GM19239 (cell line): ENCODE results near the gene CDIP1.
A peak's percentile ranks its signal among the peaks of the same experiment; 100 is the strongest.

ENCODE experiments used
- DNase-seq: peaks from one replicate; pipeline ENCODE4 v3.0.0; 2011; ENCODE audit warnings: low spot score; ENCODE audit not compliant: insufficient read length
- FAIRE-seq: peaks from 2 replicates; lab custom pipeline; 2011; peaks lifted over from hg19 to GRCh38; lab: Jason Lieb, UNC

CDIP1 gene

GRCh38 chr16:4544473-4544872 is 5.9 kb upstream of the CDIP1 start:
- FAIRE-seq = no peak

DNA sequence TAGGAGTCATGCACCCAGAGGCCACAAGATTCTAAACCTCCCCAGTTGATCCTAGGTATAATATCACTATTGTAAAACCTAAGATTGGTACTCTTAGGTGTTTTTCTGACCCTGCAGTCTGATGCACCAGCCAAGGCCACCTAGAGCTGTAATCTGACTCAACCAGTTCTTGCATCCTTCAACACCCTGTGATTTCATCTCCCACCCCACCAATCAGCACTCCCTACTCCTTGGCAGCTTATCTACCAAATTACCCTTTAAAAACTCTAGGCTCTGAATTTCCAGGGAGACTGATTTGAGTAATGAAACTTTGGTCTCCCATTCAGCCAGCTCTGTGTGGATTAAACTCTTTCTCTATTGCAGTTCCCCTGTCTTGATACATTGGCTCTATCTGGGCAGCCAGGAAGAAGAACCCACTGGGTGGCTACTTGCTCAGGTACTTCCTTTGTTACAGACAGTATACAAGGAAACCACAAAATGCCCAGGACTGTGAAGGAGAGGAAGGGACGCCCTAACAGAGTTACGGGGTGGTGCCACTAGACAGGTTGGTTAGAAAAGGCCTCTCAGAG is 1.2 kb upstream of the CDIP1 start:
- DNase-seq (no peak), FAIRE-seq (no peak)

More at GRCh38 chr16:4544473-4544872, 5.9 kb upstream of the CDIP1 start:
- no peak for DNase-seq

DNA sequence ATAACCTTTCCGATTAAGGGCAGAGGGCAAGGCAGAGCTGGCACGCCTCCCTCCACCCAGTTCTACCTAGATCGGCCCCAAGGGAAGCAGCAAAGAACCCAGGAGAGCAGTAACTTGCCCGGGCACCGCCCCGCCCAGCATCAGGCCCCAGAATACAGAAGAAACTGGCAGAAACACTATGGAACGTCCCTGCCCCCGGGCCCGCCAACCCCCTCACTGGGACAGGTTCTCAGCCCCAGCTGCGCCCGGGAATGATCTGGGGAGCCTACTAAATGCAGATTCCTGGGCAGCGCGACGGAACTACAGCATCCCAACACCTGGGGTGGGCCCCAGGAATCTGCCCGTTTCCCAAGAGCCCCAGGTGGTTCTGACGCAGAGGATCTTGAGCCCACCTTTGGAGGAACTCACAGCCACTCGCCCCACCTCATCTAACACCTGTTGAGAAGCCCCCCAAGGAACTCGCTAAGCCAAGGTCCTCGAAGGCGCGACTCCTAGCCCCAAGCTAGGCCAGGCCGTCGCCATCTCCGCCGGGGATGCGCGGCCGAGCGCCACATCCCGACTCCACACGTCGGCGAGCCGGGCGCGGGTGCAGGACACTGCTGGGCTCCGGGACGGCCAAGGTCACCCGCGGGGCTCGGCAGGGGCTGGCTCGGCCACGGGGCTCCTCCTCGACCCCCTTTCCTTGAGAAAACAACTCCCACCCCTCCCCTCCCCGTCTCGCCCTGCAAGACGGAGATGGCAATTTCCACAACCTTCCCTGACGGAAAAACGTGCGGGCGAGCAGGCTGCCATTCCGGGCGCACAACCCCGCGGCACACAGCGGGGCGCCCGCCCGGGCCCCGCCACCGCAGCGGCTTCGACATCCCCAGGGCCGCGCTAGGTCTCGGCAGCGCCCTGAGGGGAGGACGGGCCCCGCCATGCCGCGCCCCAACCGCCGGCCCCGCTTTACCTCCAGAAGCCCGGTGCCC is 913 bp downstream of the CDIP1 start:
- DNase-seq (no peak), FAIRE-seq (peak; percentile 35)

- no peak for DNase-seq
- no peak for FAIRE-seq
Measured at GRCh38 chr16:4536391-4537106, 2.0 kb downstream of the CDIP1 start.

DNA sequence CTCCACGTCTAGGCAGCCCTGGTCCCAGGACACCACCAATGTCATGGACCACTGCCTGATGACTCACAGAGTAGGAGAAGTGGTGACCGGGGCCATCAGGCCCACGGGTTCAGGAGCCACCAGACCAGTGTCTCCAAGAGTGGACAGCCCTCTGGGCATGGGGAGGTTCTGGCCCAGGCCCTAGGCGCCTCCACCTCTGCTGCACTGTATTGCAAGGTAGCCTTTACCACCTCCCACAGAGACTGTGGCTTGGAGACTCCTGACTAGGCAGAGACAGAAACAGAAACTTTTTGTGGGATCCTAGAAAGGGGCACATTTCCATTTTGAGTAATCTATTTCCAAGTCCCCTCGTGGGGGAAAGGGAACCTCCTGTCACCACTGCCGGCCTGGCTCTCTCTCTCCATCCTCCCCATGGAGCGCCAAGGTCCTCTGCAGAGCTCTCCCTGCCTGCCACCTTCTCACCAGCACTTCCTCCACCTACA is 2.9 kb downstream of the CDIP1 start:
- DNase-seq (no peak), FAIRE-seq (peak; percentile 66)

DNA sequence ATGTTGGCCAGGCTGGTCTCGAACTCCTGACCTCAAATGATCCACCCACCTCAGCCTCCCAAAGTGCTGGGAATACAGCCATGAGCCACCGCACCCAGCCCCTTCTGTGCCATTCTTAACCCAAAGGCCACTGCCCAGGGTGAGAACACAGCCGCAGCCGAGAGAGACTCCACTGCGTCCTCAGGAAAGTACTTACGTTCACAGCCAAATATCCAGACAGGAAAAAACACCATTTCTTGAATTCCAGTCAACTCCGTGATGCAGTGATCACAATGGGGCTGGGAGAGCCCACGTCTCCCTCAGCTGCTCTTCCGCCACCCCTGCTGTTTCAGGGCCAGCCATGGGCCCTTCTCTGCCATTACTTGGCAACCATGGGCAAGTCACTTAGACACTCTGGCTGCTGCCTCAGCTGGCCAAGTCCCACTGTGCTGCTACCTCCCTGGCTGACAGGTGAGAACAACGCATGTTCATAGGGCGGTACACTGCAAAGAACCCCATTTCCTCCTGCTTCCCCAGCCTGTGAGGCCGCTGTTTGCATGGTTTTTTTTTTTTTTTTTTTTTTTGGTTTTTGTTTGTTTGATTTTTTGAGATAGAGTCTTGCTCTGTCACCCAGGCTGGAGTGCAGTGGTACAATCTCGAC is 4.3 kb downstream of the CDIP1 start:
- FAIRE-seq = no peak
- DNase-seq = no peak

DNA sequence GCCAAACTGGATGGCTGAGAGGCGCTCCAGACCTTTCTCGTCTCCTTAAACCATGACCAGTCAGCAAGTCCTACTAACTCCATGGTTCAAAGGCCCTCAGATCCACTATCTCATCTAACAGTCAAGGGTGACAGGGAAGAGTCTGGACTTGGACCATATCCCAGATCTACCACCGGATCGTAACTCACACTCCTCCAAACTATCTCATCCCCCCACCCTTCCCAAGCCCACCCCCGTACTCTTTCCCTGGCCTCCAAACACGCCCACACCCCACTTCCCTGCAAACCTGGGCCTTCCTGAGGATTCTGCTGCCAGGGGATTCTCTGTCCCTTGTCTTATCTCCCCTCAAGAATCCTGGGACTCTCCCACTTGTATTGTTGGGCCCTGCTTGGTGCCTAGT is 5.1 kb downstream of the CDIP1 start:
- DNase-seq = no peak
- no peak for FAIRE-seq

DNA sequence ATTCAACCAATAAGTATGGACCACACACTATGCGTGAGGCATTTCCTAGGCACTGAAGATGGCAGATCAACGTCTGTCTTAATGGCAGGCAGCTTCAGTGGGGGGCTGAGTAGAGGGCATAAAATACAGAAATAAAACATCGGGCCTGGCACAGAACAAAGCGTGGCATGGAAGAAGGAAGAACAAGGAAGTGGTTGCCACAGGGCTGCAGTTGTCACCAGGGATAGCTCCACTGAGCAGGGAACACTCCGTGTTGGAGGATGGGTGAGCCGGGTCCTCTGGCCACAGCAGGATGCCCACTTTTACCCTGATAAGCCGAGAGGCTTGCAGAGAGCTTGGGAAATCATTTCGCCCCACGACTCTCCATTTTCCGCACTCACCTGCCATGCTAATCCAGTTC is 6.3 kb downstream of the CDIP1 start:
- DNase-seq (no peak), FAIRE-seq (no peak)

- DNase-seq (no peak), FAIRE-seq (no peak)
Measured at GRCh38 chr16:4531811-4532210, 6.8 kb downstream of the CDIP1 start.

GRCh38 chr16:4529085-4530060 is 9.2 kb downstream of the CDIP1 start:
- peak; percentile 47 for FAIRE-seq
- DNase-seq = no peak

DNA sequence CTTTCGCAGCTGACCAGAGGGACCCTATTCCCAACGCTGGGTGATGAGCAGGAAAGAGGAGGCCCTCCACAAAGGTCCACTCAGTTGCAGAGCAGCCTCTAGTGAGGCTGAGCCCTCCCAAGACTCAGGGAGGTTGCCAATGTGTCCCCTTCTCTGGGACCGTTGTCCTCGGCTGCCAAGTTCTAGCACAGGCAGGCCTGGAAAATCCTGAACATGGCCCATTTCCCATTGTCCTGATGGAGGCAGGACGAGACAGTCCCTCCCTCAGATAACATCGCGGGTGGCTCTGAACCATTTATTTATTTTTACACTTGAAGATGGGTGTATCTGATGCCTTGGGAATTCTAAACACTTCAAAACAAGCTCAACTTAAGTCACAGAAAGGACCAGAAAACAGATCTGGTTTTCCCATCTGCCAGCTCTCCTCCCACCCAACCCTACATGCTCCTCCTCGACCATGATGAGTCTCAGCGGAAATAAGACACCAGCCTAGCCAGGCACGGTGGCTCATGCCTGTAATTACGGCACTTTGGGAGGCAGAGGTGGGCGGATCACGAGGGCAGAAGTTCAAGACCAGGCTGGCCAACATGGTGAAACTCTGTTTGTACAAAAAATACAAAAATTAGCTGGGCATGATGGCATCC is 12.8 kb downstream of the CDIP1 start:
- no peak for DNase-seq
- FAIRE-seq = no peak

DNA sequence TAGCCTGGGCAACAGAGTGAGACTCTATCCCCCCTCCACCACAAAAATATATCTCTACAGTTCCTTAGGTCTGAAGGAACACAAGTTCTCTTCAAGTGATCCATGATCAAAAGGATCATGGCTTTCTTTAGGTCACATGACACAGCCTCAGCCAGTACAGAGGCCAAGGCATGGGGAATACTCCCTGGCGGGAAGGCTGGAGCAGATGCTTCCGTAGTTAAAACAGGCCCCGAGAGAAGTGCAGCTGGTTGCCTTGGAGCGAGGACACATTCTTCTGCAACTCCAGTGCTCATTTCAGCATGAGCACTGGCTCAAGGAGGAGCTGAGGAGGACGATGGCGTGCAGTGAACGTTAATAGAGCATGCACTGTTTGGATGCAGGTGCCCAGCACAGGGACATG is 13.5 kb downstream of the CDIP1 start:
- FAIRE-seq = no peak
- no peak for DNase-seq

GRCh38 chr16:4524571-4524970 is 14.0 kb downstream of the CDIP1 start:
- FAIRE-seq = no peak
- DNase-seq = no peak

DNA sequence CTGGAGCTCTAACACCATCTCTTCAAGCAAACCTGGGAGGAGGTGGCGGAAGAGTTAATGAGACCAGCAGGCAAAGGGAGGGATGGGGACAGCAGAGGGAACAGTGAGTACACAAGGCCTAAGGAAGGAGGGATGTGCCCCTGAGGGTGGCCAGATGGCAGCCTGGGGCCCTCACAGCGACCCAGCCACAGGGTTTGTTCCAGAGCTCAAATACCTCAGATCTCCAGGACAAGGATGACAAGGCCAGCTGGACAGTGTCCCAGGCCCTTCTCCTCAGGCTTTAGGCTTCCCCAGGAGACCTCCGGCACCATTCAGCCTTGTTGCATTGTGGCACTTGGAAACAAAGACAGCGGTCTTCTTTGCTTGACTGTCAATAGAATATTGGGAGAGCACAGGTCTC is 14.9 kb downstream of the CDIP1 start:
- DNase-seq = no peak

DNA sequence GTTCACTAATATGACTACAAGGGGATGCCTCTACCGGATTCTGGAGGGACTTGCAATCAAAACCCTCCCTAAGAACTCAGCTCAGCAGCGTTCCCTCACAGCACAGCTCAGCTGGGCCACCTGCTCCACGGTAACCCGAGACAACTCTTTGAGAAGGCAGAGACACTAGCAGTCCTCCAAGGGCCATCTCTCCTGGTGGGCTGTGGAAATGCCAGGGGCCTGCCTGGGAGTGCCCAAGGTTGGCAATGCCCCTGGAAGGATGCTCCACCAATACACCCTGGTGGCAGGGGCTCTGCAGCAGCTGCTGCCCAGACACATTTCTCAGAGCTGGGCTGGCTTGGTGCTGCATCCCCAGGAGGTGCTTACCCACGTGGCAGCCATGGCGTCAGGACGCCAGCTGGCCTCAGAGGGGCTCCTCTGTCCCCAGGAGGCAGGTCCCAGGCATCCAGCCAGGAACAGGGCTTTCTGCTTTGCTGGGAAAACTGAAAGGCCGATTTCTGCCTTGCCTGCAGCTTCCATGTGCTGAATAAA is 16.5 kb downstream of the CDIP1 start:
- no peak for FAIRE-seq
- no peak for DNase-seq

More for the DNA sequence above, 14.9 kb downstream of the CDIP1 start:
- FAIRE-seq = no peak

DNA sequence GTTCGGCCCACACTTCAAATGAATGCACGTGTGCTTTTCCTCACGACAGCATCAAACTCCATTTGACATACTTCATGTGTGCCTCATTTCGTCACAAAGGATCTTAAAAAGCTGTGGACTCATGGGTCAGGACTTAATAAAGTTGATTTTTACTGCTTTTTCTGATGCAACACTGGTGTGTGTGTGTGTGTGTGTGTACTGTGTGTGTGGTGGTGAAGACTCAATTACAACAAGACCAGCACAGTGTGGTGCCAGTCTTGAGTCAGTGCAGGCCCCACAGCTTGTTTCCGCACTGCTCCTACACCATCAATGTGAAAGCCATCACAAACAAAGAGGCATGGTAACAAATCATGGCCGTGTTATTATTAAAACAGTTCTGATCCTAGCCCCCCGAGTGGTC is 17.7 kb downstream of the CDIP1 start:
- no peak for DNase-seq
- FAIRE-seq = no peak

DNA sequence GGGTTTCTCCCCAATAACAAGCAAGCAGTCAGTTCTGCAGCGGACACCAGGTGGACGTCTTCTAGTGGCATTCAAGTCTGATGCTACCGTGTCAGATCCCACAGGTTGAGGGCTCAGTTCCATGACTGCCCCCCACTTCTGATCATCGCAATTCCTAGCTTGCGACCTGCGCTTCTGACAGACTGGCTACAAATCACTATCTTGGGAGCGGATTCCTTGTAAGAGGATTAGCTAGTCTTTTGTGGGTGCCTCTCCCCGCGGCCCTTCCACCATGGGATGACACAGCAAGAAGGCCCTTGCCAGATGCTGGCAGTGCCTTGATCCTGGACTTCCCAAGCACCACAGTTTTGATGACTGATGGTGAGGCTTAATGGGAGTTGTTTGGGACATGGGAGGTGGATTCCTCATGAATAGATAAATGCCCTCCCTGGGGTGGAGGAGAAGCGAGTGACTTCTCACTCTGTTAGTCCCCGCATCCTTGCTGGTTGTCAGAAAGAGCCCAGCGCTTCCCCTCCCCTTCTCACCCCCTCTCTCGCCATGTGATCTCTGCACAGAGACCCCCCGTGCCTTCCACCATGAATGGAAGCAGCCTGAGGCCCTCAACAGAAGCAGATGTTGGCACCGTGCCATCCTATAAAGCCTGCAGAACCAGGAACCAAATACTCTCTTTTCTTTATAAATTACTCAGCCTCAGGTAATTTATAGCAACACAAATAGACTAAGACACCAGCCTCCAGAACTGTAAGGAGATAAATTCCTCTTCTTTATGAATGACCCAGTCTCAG is 19.1 kb downstream of the CDIP1 start:
- FAIRE-seq (no peak), DNase-seq (no peak)
